MCF 10A (cell line): ENCODE data around the gene DHRS7B. TPM values are rescaled to one million over a fixed set of nuclear protein-coding genes. Genes with fewer than 3 reads are reported as not detected.

Experiments used
- BruUV-seq: library from RNA; stranded (reverse); fragments of 400-500 nt; replicated peaks from 2 replicates; lab custom pipeline; 2021; lab: Mats Ljungman, UMichigan
- CTCF ChIA-PET: fragments of 300-600 bp; sonication (Branson Sonifier 250); formaldehyde crosslinking; extraction: SDS; loops from one replicate; lab custom pipeline; 2021; ENCODE audit warnings: antibody characterized with exemption, inconsistent platforms; lab: Yijun Ruan, JAX
- POLR2A ChIA-PET: fragments of 300-600, 350-650 bp; sonication (Branson Sonifier 250); formaldehyde crosslinking; extraction: SDS; loops from one replicate; lab custom pipeline; 2020; ENCODE audit warnings: antibody characterized with exemption, inconsistent platforms; lab: Yijun Ruan, JAX
- DNase-seq: peaks from one replicate; pipeline ENCODE4 v3.0.0-alpha.2; 2018; ENCODE audit not compliant: unreplicated experiment
- H3K27ac Mint-ChIP-seq: one replicate; pipeline ENCODE4 v1.8.0; 2022; ENCODE audit warnings: mild to moderate bottlenecking, low read depth, mixed read lengths; ENCODE audit not compliant: unreplicated experiment
- H3K27me3 Mint-ChIP-seq: one replicate; pipeline ENCODE4 v1.8.0; 2022; ENCODE audit warnings: mixed read lengths; ENCODE audit not compliant: insufficient read depth, unreplicated experiment
- H3K36me3 Mint-ChIP-seq: one replicate; pipeline ENCODE4 v1.8.0; 2022; ENCODE audit warnings: mild to moderate bottlenecking, moderate library complexity, mixed read lengths; ENCODE audit not compliant: insufficient read depth, unreplicated experiment
- H3K4me1 Mint-ChIP-seq: one replicate; pipeline ENCODE4 v1.8.0; 2022; ENCODE audit warnings: mixed read lengths; ENCODE audit not compliant: insufficient read depth, unreplicated experiment
- H3K4me3 Mint-ChIP-seq: one replicate; pipeline ENCODE4 v1.8.0; 2022; ENCODE audit warnings: mild to moderate bottlenecking, moderate library complexity, mixed read lengths; ENCODE audit not compliant: unreplicated experiment
- H3K9me3 Mint-ChIP-seq: one replicate; pipeline ENCODE4 v1.8.0; 2022; ENCODE audit warnings: mixed read lengths; ENCODE audit not compliant: unreplicated experiment
- intact Hi-C: fragments of 100-400 bp; cut with micrococcal nuclease; formaldehyde crosslinking; loops from 2 replicates; pipeline ENCODE4 v1.14.1; 2022
- total RNA-seq: library from RNA; stranded (reverse); gene quantifications from 2 replicates; pipeline ENCODE4 v1.2.3, GENCODE V29; 2022
- TF ChIP-seq, protein P1 (sequence below): fragments of 200-600 bp; IDR thresholded peaks from one replicate; pipeline ENCODE4 v1.8.0; 2022; ENCODE audit warnings: antibody characterized with exemption, mild to moderate bottlenecking; ENCODE audit not compliant: unreplicated experiment

Gene DHRS7B
- total RNA-seq, 1 experiment from 2014 or later: 18.0 TPM

DNA sequence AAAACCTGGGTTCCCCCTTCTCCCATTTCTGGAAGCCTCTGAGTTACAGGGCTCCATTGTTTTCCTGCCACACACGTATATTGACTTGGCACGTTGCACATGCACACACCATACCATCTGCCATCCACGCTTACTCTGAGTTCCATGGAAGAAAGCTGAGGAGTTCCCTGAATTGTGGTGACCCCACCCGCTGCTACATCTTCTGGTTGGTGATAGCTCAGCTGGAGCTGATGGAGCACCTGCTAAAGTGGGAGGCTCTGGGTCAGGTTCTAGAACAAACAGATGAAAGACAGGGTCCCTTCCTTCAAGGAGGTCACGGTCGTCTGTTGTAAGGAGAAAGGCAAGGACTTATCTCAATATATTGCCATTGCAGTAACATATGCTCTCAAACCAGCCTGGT is 46.1 kb downstream of the DHRS7B start:
- no peak for DNase-seq
- BruUV-seq: no TSS peak
- Mint-ChIP-seq H3K4me1 (no peaks in the 10 kb centered on the region), H3K4me3 (no peak overlapping the region), H3K27me3 (no peaks in the 10 kb centered on the region), H3K9me3 (no peaks in the 10 kb centered on the region), H3K27ac (no peak overlapping the region), H3K36me3 (no peaks in the 10 kb centered on the region)
- TF ChIP-seq, protein P1, sequence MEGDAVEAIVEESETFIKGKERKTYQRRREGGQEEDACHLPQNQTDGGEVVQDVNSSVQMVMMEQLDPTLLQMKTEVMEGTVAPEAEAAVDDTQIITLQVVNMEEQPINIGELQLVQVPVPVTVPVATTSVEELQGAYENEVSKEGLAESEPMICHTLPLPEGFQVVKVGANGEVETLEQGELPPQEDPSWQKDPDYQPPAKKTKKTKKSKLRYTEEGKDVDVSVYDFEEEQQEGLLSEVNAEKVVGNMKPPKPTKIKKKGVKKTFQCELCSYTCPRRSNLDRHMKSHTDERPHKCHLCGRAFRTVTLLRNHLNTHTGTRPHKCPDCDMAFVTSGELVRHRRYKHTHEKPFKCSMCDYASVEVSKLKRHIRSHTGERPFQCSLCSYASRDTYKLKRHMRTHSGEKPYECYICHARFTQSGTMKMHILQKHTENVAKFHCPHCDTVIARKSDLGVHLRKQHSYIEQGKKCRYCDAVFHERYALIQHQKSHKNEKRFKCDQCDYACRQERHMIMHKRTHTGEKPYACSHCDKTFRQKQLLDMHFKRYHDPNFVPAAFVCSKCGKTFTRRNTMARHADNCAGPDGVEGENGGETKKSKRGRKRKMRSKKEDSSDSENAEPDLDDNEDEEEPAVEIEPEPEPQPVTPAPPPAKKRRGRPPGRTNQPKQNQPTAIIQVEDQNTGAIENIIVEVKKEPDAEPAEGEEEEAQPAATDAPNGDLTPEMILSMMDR: no peak
- intact Hi-C loops: no loop called here
- POLR2A ChIA-PET: interaction anchor here (0.7 kb wide), 1 partner anchor 42 kb away, joined by 3 read pairs; no protein-coding TSS in a partner anchor
- CTCF ChIA-PET: interaction anchor here (1.7 kb wide), 1 partner anchor 54 kb away, joined by 6 read pairs; no protein-coding TSS in a partner anchor

- Mint-ChIP-seq H3K27me3 (no peaks in the 10 kb centered on the region), H3K4me3 (no peak overlapping the region), H3K27ac (no peak overlapping the region), H3K9me3 (no peaks in the 10 kb centered on the region), H3K36me3 (no peaks in the 10 kb centered on the region), H3K4me1 (no peaks in the 10 kb centered on the region)
- no TSS peak for BruUV-seq
- intact Hi-C loops: no loop called here
- CTCF ChIA-PET: interaction anchor here (1.7 kb wide), 1 partner anchor 54 kb away, joined by 6 read pairs; no protein-coding TSS in a partner anchor
- no peak for DNase-seq
- TF ChIP-seq, protein P1: no peak
- POLR2A ChIA-PET: no interaction called here
Measured at GRCh38 chr17:21173543-21173942, 46.8 kb downstream of the DHRS7B start.

DNA sequence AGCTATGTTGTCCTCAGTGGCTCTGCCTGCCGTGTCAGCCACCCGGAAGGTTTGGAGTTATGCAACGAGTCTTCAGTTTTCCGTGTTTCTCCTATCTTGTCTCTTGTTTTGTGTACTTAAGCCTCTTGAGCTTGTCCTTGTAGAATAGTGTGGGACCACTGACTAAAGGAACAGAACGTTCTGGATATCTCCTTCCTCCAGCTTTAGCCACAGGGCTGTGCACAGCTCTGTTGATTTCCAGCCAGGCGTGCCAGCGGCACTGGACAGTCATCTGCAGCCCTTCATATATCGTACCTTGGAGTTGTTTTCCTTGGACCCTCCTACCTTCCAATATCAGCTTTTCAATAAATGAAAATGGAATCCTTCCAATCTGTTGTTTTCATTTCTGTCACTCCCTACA is 47.4 kb downstream of the DHRS7B start:
- ChIA-PET POLR2A (no interaction called here), CTCF (no interaction called here)
- intact Hi-C loops: no loop called here
- no peak overlapping the region for H3K4me3 Mint-ChIP-seq
- H3K27me3 Mint-ChIP-seq: no peaks in the 10 kb centered on the region
- H3K4me1 Mint-ChIP-seq: no peaks in the 10 kb centered on the region
- no peaks in the 10 kb centered on the region for H3K36me3 Mint-ChIP-seq
- TF ChIP-seq, protein P1: no peak
- no peak for DNase-seq
- H3K9me3 Mint-ChIP-seq: no peaks in the 10 kb centered on the region
- no TSS peak for BruUV-seq
- H3K27ac Mint-ChIP-seq: no peak overlapping the region

GRCh38 chr17:21174713-21175112 is 47.9 kb downstream of the DHRS7B start:
- no peaks in the 10 kb centered on the region for H3K36me3 Mint-ChIP-seq
- BruUV-seq: no TSS peak
- H3K4me1 Mint-ChIP-seq: no peaks in the 10 kb centered on the region
- ChIA-PET CTCF (no interaction called here), POLR2A (no interaction called here)
- TF ChIP-seq, protein P1: no peak
- H3K27me3 Mint-ChIP-seq: no peaks in the 10 kb centered on the region
- no peak overlapping the region for H3K27ac Mint-ChIP-seq
- no peak for DNase-seq
- intact Hi-C loops: no loop called here
- H3K9me3 Mint-ChIP-seq: no peaks in the 10 kb centered on the region
- no peak overlapping the region for H3K4me3 Mint-ChIP-seq
